HT-29 (cell line): ENCODE data around the gene ASZ1. TPM values are rescaled to one million over a fixed set of nuclear protein-coding genes. Genes with fewer than 3 reads are reported as not detected.

Experiments
- DNase-seq: peaks from one replicate; pipeline ENCODE4 v3.0.0-alpha.2; 2015; ENCODE audit warnings: low spot score
- total RNA-seq: library from RNA; depleted of rRNA; stranded (reverse); fragments of >200 nt; shearing (Covaris generic); gene quantifications from 2 replicates; pipeline ENCODE4 v1.2.3, GENCODE V29; 2014; rRNA removed

The ASZ1 gene
- total RNA-seq, 1 experiment from 2014 or later: not detected

DNA sequence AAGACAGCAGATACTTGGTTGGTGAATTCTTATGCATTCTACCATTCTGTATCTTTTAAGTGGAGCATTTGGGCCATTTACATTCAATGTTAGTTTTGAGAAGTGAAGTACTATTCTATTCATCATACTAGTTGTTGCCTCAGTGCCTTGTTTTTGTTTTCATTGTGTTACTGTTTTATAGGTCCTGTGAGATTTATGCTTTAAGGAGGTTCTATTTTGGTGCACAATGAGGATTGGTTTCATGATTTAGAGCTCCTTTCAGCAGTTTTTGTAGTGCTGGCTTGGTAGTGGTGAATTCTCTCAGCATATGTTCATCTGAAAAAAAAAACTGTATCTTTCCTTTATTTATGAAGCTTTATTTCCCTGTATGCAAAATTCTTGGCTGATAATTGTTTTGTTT is 81.1 kb downstream of the ASZ1 start:
- no peak for DNase-seq

DNA sequence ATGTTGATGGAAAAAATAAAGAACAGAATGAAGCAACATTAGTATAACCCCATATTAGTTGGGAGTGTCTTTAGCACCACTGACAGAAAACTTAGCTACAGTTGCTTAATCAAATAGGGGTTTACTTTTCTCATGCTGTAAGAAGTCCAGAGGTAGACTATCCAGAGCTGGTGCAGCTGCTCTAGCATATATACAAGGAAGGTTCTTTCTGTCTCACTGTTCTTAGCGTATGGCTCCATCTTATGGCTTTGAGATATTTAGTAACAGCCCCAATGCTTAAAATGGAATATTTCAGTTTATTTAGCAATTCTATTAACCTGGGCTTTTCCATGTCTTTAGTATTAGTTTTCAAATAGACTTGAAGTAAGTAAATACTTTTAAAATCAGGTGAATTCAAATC is 89.3 kb downstream of the ASZ1 start:
- no peak for DNase-seq

DNA sequence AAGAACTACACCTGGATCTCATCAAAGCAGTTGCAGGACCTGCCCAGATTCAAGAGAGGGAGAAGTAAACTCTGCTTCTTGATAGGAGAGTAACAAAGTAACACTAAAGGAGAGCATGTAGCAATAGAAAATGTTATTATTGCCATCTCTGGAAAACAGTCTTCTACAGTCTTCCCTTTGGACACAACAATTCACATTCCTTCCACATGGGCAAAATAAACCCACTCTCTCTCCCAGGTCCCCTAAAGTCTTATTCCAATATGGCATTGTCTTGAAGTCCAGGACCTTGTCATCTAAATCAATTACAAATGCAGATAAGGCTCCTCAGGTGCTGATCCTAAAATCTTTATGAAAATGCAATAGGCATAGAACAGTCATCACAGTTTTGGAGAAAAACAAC is 94.1 kb downstream of the ASZ1 start:
- no peak for DNase-seq

DNA sequence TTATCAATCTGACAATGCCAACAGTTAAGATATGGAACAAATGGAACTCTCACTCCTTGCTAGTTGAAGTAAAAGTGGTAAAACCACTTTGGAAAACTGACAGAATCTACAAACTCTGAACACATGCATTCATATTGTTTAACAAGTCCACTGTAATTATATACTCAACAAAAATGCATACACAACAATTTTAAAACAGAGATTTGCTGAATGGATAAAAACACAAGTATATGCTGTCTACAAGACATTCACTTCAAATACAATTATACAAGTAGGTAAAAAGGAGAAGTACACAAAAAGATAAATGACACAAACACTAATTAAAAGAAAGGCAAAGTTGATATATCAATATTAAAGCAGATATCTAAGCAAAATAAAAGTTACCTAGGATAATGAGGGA is 95.3 kb downstream of the ASZ1 start:
- no peak for DNase-seq

DNA sequence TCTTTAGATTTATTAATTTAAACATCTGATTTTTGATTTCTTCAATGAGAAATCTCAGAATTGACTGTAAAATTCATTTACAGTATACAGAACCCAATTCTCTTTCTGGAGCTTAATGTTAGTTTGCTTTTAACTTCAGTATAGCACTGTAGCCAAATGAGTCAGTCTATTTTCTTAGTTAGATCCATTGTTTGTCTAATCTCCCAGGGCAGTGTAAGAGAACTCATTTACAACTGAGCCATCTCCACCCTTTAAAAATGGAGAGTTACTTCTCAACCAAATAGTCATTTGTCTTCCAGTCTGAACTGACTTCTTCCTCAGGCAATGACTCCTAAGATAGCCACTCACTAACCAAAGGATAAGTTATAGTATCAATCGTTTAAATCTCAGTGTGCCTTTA is 101.5 kb downstream of the ASZ1 start:
- DNase-seq: no peak

DNA sequence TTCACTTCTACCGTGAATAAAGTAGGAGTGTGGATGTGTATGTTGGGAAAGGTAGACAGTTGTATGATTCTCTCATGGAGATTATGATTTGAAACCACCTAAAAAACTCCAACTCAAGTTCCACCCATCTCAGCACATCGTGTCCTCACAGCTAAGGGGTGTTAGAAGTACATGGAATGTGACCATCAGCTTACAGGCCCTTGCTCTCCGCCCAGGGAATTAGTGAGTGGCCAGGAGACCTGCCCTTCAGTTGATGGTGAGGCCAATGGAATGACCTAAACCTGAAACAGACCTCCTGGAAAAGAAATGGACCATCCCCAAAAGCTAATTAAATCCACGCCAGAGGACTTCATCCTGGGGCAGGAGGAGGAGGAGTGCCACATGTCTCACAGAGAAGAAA is 102.3 kb downstream of the ASZ1 start:
- no peak for DNase-seq

DNA sequence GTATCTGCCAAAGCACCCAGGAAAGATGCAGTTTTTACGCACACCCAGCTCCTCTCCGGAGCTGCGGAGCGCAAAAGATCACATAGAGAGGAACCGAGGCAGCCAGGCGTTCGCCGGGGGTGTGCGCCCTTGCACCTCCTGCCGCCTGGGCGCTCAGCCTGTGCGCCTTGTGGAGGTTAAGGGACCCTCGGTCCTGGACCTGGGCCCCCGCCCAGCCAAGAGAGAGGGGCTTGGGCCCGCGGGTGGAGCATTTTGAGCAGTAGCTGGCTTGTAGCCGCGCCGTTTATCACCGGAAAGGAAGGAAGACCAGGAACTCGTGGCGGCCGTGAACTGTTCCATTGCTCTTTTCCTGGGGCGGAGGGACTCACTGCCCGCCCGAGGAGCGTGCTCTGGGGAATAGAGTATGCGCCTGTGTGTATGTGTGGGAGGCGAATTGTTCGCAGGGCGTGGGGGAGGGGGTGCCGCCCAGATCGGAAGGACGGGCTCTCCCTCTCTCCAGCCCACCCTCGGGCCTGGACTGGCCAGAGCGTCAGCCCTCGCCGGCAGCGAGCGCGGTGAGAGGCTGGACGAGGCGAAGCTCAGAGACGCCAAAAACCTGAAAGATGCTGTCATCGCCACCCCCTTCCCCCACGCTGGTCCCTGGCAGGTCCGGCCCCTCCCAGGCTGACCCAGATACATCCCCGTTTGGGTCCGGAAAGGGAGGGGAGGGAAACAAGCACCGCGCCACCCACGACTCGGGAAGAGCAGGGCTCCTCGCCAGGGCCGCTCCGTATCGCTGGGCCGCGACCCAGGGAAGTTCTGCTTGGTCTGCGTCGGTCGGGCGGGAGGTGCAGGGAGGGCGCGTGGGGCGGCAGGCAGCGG is 103.2 kb downstream of the ASZ1 start:
- DNase-seq: no peak

DNA sequence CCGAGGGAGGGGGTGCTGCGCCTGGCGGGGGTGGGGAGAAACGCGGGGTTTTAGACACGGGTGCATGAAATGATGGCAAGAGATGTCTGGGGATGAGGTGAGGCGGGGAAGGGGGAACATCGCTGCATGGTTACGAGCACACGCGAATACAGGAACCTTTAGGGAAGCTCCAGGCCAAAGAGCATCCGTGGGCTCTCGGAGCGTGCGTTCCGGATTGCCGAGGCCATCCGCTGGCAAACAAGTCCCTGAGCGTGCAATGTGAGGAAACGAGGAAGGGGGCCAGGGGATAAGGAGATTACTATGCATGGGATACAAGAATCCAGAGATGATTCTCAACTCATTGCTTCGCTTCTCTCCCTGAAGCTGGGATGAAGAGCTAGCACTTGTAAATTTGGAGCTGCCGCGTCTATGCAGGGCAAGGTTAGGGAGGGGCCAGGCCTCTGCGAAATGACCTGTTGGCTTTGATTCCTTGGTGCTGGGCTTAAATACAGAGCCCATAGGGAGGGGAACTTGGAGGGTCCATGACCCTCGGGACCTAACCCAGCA is 103.9 kb downstream of the ASZ1 start:
- no peak for DNase-seq

DNA sequence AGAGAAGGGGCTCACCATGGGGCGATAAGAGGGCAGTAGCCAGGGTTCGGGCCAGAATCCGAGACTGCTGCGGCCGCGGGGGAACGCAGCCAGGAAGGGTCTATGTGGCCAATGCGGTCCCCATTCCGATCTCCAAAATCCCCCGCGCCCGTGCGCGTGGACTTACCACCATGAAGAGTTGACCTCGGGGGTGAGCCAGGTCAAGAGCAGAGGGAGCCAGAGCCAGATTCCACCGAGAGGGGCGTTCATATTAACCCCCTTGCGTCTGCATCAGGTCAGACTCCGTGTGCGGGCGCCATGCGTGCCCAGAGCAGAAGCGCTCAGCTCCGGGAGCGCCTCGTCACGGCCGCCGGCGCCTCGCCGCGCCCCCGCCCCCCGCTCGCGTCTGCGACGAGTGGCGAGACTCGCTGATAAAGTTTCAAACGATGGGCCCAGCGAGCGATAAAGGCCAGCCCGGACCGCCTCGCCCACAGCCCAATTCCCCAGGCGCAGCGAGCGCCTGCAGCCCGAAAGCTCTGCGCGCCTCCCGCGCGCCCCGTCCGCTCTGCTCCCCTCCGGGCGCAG is 104.5 kb downstream of the ASZ1 start, which contains the start of gene WNT2:
TSS of gene WNT2 (minus strand) at position 318 of the 564 bp plus-strand sequence. CDS start at position 249, 69 bp downstream.
- no peak for DNase-seq

DNA sequence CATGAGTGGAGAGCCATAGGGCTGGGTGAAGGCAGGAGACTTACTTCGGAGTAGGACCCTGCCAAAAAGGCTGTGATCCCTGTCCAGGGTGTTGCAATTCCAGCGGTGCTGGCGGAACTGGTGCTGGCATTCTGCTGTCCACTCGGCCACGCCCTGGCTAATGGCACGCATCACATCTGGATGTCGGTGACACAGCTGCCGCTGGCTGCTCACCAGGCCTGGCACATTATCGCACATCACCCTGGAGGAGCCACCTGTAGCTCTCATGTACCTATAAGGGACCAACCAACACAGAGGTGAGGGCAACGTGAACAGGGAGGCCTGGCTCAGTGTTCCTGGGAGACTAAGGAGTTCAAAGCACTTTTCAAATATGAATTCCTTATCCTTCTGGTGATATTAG is 106.8 kb downstream of the ASZ1 start:
- no peak for DNase-seq

DNA sequence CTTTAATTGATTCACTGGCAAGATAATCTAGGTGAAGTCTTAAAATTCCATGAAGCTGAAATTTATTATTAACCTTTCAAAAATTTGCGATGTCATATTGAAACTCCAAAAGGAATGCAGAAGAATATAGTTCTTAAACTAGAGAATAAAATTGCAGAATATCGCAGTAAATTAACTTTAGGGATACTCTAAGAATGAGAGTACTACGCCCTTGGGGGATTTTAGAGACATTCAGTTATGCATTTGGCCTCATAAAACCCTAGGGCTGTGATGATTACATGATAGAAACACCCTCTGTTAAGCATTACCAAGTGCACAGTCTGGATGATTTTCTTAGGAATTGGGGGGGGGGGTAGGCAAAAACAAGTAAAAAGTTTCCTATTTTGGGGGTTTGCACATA is 108.1 kb downstream of the ASZ1 start:
- no peak for DNase-seq

DNA sequence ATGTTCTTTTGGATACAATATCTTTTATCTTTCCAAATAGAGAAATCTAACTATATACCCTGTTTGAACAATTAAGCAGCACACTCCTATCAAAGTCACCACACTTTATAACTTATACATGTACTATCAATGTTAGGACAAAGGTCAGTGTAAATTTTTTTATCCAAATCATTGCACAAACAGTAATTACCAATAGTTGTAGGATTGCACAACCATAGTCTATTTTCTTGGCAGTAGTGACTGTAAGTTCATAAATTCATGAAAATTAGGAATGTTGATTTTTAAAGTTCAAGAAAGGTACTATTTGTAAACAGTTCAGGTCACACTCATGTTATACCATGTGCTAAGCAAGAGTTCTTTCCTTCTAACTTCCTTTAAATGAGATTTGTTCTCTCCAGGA is 113.7 kb downstream of the ASZ1 start:
- DNase-seq: no peak

Other genes with a start within 250 kb of the ASZ1 start
- not detected in 2 replicates for gene WNT2, start 104.4 kb downstream of the ASZ1 start, total RNA-seq
- gene CFTR, start 52.5 kb upstream of the ASZ1 start, total RNA-seq: 34.2 and 39.9 TPM in 2 replicates